NCI-H82 treated with DMSO at 0.1 percent for 48 hours (cell line): ENCODE data around the gene RFC3.
"Not testable (repeated sequence)": the region's sequence is repeated elsewhere in the genome, so short reads cannot be mapped to it uniquely, and the experiment has no call there.

Experiments
- DNase-seq: peaks from one replicate; lab custom pipeline; 2025; ENCODE audit not compliant: unreplicated experiment; lab: John Stamatoyannopoulos, UW

Gene RFC3

GRCh38 chr13:33817901-33818706 is at the start of gene RFC3:
Gene RFC3, plus strand, starts transcription at chr13:33818149. Its CDS starts 30 bp downstream, at chr13:33818179.
- peak; percentile 90 for DNase-seq

- no peak for DNase-seq
Observed at GRCh38 chr13:33771296-33771695, 46.7 kb upstream of the RFC3 start.

- no peak for DNase-seq
Observed at GRCh38 chr13:33773790-33774462, 44.0 kb upstream of the RFC3 start.

- DNase-seq, result no peak
Observed at GRCh38 chr13:33775339-33776108, 42.4 kb upstream of the RFC3 start.

- DNase-seq, result no peak
Observed at GRCh38 chr13:33776239-33776881, 41.6 kb upstream of the RFC3 start.

GRCh38 chr13:33782631-33783030 is 35.3 kb upstream of the RFC3 start:
- DNase-seq, result no peak

GRCh38 chr13:33783212-33783611 is 34.7 kb upstream of the RFC3 start:
- DNase-seq, result not testable (repeated sequence)

GRCh38 chr13:33784738-33785137 is 33.2 kb upstream of the RFC3 start:
- no peak for DNase-seq

GRCh38 chr13:33785384-33785783 is 32.6 kb upstream of the RFC3 start:
- no peak for DNase-seq

GRCh38 chr13:33787051-33787591 is 30.8 kb upstream of the RFC3 start:
- DNase-seq, result no peak

- DNase-seq, result no peak
Observed at GRCh38 chr13:33789066-33789606, 28.8 kb upstream of the RFC3 start.

GRCh38 chr13:33789739-33790138 is 28.2 kb upstream of the RFC3 start:
- no peak for DNase-seq

- DNase-seq, result no peak
Observed at GRCh38 chr13:33793726-33794125, 24.2 kb upstream of the RFC3 start.

- no peak for DNase-seq
Observed at GRCh38 chr13:33794576-33794975, 23.4 kb upstream of the RFC3 start.

- no peak for DNase-seq
Observed at GRCh38 chr13:33796095-33796494, 21.9 kb upstream of the RFC3 start.

- DNase-seq, result no peak
Observed at GRCh38 chr13:33797622-33798021, 20.3 kb upstream of the RFC3 start.

GRCh38 chr13:33798023-33798422 is 19.9 kb upstream of the RFC3 start:
- no peak for DNase-seq

- no peak for DNase-seq
Observed at GRCh38 chr13:33799950-33800592, 17.9 kb upstream of the RFC3 start.

GRCh38 chr13:33800646-33801186 is 17.2 kb upstream of the RFC3 start:
- DNase-seq, result no peak
